Upper lobe of left lung (tissue), 6 donors: Measurements from ENCODE around the gene RAMP3. TPM values are rescaled to one million over a fixed set of nuclear protein-coding genes. Genes with fewer than 3 reads are reported as not detected.

Experiments used
- ATAC-seq, 2 donors: fragments of 200-7000 bp; cut with Tn5 transposase; one replicate each; pipeline ENCODE4 v1.9.1; 2022; ENCODE audit warnings: mild to moderate bottlenecking in 2 of 2, moderate library complexity in 2 of 2; ENCODE audit not compliant: low FRiP score in 2 of 2
- DNase-seq, 2 donors: peaks; one replicate each; pipeline ENCODE4 v3.0.0-alpha.2; 2019 to 2020
- H3K27ac ChIP-seq, 4 donors: fragments of 200-600 bp; sonication (generic); one replicate each; pipeline ENCODE4 v1.5.1; 2016 to 2019
- H3K27me3 ChIP-seq, 4 donors: fragments of 200-600 bp; sonication (generic); one replicate each; pipeline ENCODE4 v1.5.1; 2017 to 2019
- H3K36me3 ChIP-seq, 4 donors: fragments of 200-600 bp; sonication (generic); one replicate each; pipeline ENCODE4 v1.5.1; 2016 to 2019
- H3K4me1 ChIP-seq, 4 donors: fragments of 200-600 bp; sonication (generic); one replicate each; pipeline ENCODE4 v1.5.1; 2018 to 2019
- H3K4me3 ChIP-seq, 4 donors: fragments of 200-600 bp; sonication (generic); one replicate each; pipeline ENCODE4 v1.5.1; 2017 to 2019; ENCODE audit warnings: mild to moderate bottlenecking in 2 of 4, moderate library complexity in 1 of 4
- H3K9me3 ChIP-seq, 4 donors: fragments of 200-600 bp; sonication (generic); one replicate each; pipeline ENCODE4 v1.5.1; 2018 to 2019
- EP300 ChIP-seq, 4 donors: sonication (generic); formaldehyde crosslinking; IDR thresholded peaks; one replicate each; pipeline ENCODE4 v1.5.1; 2017; ENCODE audit warnings: antibody characterized with exemption in 4 of 4, control low read depth in 2 of 4
- POLR2A ChIP-seq, 4 donors: fragments of 450-650 bp; IDR thresholded peaks; one replicate each; pipeline ENCODE4 v1.5.1; 2016 to 2017; ENCODE audit warnings: antibody characterized with exemption in 4 of 4, mild to moderate bottlenecking in 2 of 4
- POLR2AphosphoS5 ChIP-seq, 2 donors: sonication (generic); formaldehyde crosslinking; IDR thresholded peaks; one replicate each; pipeline ENCODE4 v1.5.1; 2017; ENCODE audit warnings: antibody characterized with exemption in 2 of 2
- WGBS, 2 donors: methylation state at CpG; one replicate each; pipeline ENCODE4 v1.1.5; 2017 to 2018; 5-methylcytosine and 5-hydroxymethylcytosine counted together
- total RNA-seq, 6 donors: library from RNA; depleted of rRNA in 4 of 6; stranded (reverse); fragments of >200 nt in 4 of 6; gene quantifications; one replicate each; pipeline versions ENCODE4 v1.1.0 to v1.2.1, GENCODE V29; 2016 to 2021
- TF ChIP-seq, protein P1 (sequence below), 6 experiments: fragments of 450-650 bp in 4 of 6; fragments of 200-600 bp in 2 of 6; sonication (generic) in 2 of 6; IDR thresholded peaks; one replicate each; pipeline ENCODE4 v1.5.1; 2016 to 2019; ENCODE audit warnings: antibody characterized with exemption in 6 of 6
- donor health status: DM: no; HTN: no; CAD: no; lungs with moderate emphysema.
- donor health status: DM: no; HTN: yes; CAD: no; lungs with severe emphysema.

Gene RAMP3
- total RNA-seq, 6 donors from 2014 or later: 33.5 to 306 (median 88.1) TPM

DNA sequence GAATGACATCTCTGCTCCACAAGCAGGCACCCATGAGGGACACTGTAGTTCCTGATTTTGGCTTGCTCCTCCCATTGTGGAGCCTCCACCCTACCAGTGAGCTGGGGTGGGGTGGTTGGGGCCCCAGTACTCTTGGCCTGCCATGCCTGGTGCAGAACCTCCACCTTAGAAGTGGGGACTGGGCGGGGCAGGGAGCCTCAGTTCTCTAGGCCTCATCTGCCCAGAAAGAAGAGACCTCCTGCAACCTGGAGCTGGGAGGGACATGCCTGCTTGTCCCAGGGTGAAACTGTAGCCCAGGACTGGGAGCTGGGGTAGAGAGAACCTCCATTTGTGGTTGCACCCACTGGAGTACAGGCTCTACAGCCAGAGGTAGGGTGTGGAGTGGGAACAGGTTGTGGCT, 14.4 kb downstream of the RAMP3 start:
- TF ChIP-seq EP300 (IDR thresholded peaks at IDR 0.05) (no peak), POLR2A (IDR thresholded peaks at IDR 0.05) (no peak), POLR2AphosphoS5 (IDR thresholded peaks at IDR 0.05) (no peak)
- TF ChIP-seq, protein P1, sequence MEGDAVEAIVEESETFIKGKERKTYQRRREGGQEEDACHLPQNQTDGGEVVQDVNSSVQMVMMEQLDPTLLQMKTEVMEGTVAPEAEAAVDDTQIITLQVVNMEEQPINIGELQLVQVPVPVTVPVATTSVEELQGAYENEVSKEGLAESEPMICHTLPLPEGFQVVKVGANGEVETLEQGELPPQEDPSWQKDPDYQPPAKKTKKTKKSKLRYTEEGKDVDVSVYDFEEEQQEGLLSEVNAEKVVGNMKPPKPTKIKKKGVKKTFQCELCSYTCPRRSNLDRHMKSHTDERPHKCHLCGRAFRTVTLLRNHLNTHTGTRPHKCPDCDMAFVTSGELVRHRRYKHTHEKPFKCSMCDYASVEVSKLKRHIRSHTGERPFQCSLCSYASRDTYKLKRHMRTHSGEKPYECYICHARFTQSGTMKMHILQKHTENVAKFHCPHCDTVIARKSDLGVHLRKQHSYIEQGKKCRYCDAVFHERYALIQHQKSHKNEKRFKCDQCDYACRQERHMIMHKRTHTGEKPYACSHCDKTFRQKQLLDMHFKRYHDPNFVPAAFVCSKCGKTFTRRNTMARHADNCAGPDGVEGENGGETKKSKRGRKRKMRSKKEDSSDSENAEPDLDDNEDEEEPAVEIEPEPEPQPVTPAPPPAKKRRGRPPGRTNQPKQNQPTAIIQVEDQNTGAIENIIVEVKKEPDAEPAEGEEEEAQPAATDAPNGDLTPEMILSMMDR (IDR thresholded peaks at IDR 0.05): no peak
- no peak for ATAC-seq
- peak overlapping the region in 1 of 4 donors; percentile 1 for H3K27ac ChIP-seq
- H3K36me3 ChIP-seq: peaks cover 0 to 15% (median 0%) of the 10 kb centered on the region in 4 donors
- H3K9me3 ChIP-seq: no peaks in the 10 kb centered on the region
- no peaks in the 10 kb centered on the region for H3K27me3 ChIP-seq
- no peak overlapping the region for H3K4me3 ChIP-seq
- DNase-seq: no peak
- 54% methylated on average over 1 of the region's 1 CpG; no CpG with 5 or more reads in 1 of the 2 donors for WGBS, 2 donors
- peaks cover 0 to 7% (median 3%) of the 10 kb centered on the region in 4 donors for H3K4me1 ChIP-seq

DNA sequence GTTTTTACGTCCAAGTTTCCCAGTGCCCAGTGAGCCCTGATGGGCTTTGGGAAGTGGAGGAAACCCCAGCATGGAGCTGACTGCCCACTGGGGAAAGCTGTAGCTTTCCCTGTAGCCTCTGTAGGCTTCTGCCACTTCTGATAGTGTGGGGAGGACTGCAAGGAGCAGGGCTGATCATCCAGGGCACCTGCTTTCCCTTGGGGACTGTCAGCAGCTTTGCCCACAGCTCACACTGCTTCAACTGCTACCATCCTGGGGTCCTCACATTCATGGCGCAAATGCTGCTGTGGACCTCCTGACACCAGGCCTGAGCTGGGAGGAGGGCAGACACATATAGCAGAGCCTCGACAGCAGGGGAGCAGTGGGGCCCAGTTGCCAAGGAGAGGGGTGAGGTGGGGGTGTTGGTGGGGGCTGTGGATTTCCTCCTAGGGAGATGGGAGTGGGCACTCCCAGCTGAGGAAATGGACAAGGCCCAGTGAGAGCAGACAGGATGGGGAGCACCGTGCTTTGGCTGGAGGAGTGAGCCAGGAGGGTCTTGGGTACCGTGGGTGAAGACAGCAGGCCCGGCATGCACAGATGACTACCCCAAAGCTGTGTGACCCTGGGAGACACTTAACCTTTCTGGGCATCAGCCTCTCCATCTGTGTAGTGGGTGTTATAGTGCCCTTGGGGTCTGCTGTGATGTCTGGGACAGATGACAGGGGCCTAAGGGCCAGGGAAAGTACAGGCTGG, 16.2 kb downstream of the RAMP3 start:
- no peak for DNase-seq
- WGBS, 2 donors: 78 to 85% methylated on average over 5 to 6 of the region's 6 CpGs
- ATAC-seq: no peak

DNA sequence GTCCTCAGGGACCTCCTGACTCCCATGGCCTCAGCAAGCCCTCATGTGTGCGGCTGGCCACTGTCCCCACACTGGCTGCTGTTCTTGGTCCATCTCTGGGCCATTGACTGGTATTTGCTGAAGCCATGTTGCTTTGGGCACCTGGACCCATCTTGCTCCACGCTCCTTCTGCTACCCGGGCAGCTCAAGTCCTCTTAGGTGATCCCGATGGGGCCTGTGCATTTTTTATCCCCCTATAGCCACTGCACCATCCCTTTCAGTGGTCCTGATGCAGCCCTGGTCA, 16.7 kb downstream of the RAMP3 start:
- 86 to 92% methylated on average over 4 of the region's 4 CpGs for WGBS, 2 donors
- Histone ChIP-seq H3K4me1 (peaks cover 0 to 7% (median 3%) of the 10 kb centered on the region in 4 donors), H3K27ac (peak overlapping the region in 2 of 4 donors; percentile 7 to 44), H3K36me3 (peaks cover 0 to 20% (median 0%) of the 10 kb centered on the region in 4 donors), H3K9me3 (no peaks in the 10 kb centered on the region), H3K4me3 (no peak overlapping the region), H3K27me3 (no peaks in the 10 kb centered on the region)
- DNase-seq: no peak
- no peak for ATAC-seq
- TF ChIP-seq EP300 (IDR thresholded peaks at IDR 0.05): no peak
- TF ChIP-seq POLR2AphosphoS5 (IDR thresholded peaks at IDR 0.05): no peak
- TF ChIP-seq POLR2A (IDR thresholded peaks at IDR 0.05): no peak
- TF ChIP-seq, protein P1 (IDR thresholded peaks at IDR 0.05): no peak

More for the DNA sequence above, 16.2 kb downstream of the RAMP3 start:
- peaks cover 0 to 7% (median 3%) of the 10 kb centered on the region in 4 donors for H3K4me1 ChIP-seq
- H3K27ac ChIP-seq: peak overlapping the region in 2 of 4 donors; percentile 7 to 44
- no peak overlapping the region for H3K4me3 ChIP-seq
- no peaks in the 10 kb centered on the region for H3K27me3 ChIP-seq
- H3K36me3 ChIP-seq: peaks cover 0 to 20% (median 0%) of the 10 kb centered on the region in 4 donors
- no peaks in the 10 kb centered on the region for H3K9me3 ChIP-seq
- TF ChIP-seq, protein P1 (IDR thresholded peaks at IDR 0.05): no peak
- TF ChIP-seq POLR2AphosphoS5 (IDR thresholded peaks at IDR 0.05) (no peak), EP300 (IDR thresholded peaks at IDR 0.05) (no peak), POLR2A (IDR thresholded peaks at IDR 0.05) (no peak)

DNA sequence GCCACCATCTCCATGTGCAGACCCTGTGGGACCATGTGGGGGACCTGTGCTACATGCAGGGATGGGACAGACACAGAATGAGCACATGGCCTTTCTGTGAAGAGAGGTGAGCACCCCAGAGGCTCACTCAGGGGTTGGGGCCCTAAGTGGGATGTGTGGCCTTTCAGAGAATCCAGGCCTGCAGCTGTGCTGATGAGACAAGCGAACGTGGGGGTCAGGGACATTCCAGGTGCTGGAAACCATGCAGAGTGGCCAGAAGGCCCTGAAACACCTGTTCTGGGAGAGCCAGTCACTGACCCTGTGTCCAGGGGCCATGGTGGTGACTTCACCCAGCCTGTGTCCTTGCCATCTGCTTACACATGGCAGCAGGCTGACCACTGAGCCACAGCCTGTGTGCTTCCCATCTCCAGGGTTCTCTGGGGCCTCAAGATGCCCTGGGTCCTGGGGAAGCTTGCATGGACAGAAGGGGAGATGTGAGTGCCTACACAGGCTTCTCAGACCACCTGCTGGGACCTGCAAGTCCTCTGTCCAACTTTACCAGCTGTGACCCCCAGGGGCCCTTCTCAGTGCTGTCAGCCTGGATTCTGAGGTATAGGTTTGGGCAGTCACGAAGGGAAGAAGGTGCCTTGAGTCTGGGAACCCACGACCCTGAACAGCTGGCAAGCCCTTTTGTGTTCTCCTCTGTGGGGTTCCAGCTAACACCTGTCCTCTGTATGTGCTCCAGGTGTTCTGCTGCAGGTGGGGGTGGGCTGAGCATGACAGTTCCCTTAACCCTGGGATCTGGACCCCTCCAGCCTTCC, 17.6 kb downstream of the RAMP3 start:
- peaks cover 0 to 7% (median 3%) of the 10 kb centered on the region in 4 donors for H3K4me1 ChIP-seq
- TF ChIP-seq POLR2AphosphoS5 (IDR thresholded peaks at IDR 0.05) (no peak), POLR2A (IDR thresholded peaks at IDR 0.05) (no peak), EP300 (IDR thresholded peaks at IDR 0.05) (no peak)
- TF ChIP-seq, protein P1 (IDR thresholded peaks at IDR 0.05): no peak
- ATAC-seq: no peak
- peaks cover 0 to 20% (median 0%) of the 10 kb centered on the region in 4 donors for H3K36me3 ChIP-seq
- DNase-seq: no peak
- no peaks in the 10 kb centered on the region for H3K9me3 ChIP-seq
- H3K27me3 ChIP-seq: no peaks in the 10 kb centered on the region
- 66 to 74% methylated on average over 2 to 4 of the region's 4 CpGs for WGBS, 2 donors
- no peak overlapping the region for H3K4me3 ChIP-seq
- peak overlapping the region in 2 of 4 donors; percentile 3 to 32 for H3K27ac ChIP-seq
